HG03442 (cell line): ENCODE results near the gene BNIP1.

ENCODE experiments used
- ATAC-seq: cut with Tn5 transposase; IDR thresholded peaks from one replicate; pipeline ENCODE4 v1.9.1; 2021; ENCODE audit warnings: mild to moderate bottlenecking, moderate library complexity; ENCODE audit not compliant: unreplicated experiment

BNIP1 gene

GRCh38 chr5:173210877-173211276, 66.5 kb downstream of the BNIP1 start:
- ATAC-seq = no peak

GRCh38 chr5:173211284-173211683, 67.0 kb downstream of the BNIP1 start:
- no peak for ATAC-seq

- no peak for ATAC-seq
These were observed 69.1 kb downstream of the BNIP1 start for GRCh38 chr5:173213236-173213933.
